ENCODE measurements around the gene HM13.
"Not testable (repeated sequence)": the region's sequence is repeated elsewhere in the genome, so short reads cannot be mapped to it uniquely, and the experiment has no call there.

Gene HM13

DNA sequence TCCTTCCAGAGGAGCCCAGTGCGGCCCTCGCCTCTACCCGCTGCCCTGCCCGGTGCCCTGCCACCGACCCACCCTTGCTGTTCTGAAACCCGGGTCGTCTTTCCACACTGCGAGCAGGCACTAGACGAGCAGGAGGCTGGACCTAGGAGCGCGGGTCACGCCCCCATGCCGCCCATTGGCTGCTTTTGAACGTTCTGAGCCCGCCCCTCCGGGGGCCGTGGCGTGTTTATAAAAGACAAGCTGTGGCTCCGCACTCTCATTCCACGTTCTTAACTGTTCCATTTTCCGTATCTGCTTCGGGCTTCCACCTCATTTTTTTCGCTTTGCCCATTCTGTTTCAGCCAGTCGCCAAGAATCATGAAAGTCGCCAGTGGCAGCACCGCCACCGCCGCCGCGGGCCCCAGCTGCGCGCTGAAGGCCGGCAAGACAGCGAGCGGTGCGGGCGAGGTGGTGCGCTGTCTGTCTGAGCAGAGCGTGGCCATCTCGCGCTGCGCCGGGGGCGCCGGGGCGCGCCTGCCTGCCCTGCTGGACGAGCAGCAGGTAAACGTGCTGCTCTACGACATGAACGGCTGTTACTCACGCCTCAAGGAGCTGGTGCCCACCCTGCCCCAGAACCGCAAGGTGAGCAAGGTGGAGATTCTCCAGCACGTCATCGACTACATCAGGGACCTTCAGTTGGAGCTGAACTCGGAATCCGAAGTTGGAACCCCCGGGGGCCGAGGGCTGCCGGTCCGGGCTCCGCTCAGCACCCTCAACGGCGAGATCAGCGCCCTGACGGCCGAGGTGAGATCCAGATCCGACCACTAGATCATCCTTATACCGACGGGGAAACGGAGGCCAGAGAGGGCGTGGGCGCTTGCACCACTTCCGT is 91.0 kb downstream of the HM13 start, which contains the start of gene ID1:
Gene ID1 (plus strand): TSS at position 259 of the 871 bp plus-strand sequence. CDS start 99 bp downstream, at position 358.
- peak; percentile 23 for FAIRE-seq
- DNase-seq (ENCODE audit: insufficient read length, low spot score) = peak; percentile 95

DNA sequence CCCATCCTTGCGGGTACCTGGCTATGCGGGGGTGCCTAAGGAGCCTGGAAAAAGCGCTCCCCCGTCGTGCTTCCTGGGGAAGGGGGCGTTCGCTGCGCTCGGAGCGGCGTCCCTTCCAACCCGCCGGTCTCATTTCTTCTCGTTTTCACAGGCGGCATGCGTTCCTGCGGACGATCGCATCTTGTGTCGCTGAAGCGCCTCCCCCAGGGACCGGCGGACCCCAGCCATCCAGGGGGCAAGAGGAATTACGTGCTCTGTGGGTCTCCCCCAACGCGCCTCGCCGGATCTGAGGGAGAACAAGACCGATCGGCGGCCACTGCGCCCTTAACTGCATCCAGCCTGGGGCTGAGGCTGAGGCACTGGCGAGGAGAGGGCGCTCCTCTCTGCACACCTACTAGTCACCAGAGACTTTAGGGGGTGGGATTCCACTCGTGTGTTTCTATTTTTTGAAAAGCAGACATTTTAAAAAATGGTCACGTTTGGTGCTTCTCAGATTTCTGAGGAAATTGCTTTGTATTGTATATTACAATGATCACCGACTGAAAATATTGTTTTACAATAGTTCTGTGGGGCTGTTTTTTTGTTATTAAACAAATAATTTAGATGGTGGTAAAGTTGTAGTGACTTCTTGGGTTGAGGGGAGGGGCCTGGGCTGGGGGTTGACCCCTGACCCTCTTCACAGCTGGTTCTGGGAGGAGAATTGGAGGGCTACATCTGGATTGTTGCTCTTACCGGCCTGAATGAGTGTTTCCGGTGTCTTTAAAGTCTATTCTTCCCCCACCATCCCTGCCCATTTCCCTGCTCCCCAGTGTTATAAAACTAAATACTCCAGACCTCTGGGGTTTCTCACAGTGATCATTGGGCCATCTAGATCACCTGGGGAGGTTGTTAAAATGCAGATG is 91.9 kb downstream of the HM13 start:
- no peak for DNase-seq (ENCODE audit: insufficient read length, low spot score)
- FAIRE-seq = no peak

GRCh38 chr20:31606804-31607639 is 92.8 kb downstream of the HM13 start:
- DNase-seq (ENCODE audit: insufficient read length, low spot score) = no peak
- no peak for FAIRE-seq

- DNase-seq (ENCODE audit: insufficient read length, low spot score) (no peak), FAIRE-seq (no peak)
These were observed 93.5 kb downstream of the HM13 start for GRCh38 chr20:31607640-31608250.

- no peak for DNase-seq (ENCODE audit: insufficient read length, low spot score)
- FAIRE-seq = no peak
These were observed 94.2 kb downstream of the HM13 start for GRCh38 chr20:31608251-31608945.

GRCh38 chr20:31612271-31612640 is 98.0 kb downstream of the HM13 start:
- not testable (repeated sequence) for FAIRE-seq; DNase-seq (ENCODE audit: insufficient read length, low spot score)

DNA sequence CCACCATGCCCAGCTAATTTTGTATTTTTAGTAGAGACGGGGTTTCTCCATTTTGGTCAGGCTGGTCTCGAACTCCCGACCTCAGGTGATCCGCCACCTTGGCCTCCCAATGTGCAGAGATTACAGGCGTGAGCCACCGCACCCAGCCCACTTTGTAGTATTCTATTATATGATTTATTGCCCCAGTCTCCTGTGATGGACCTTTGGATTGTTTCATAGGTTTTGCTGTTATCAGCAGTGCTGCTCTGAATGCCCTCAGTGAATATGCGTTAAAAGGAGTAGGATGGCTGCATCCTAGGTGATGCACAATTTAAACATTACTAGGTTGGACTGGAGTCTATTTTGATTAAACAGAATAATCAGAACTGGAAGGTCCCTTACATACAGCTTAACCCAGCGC is 101.2 kb downstream of the HM13 start:
- DNase-seq (ENCODE audit: insufficient read length, low spot score) = no peak
- FAIRE-seq = no peak

- DNase-seq (ENCODE audit: insufficient read length, low spot score) (no peak), FAIRE-seq (no peak)
These were observed 103.3 kb downstream of the HM13 start for GRCh38 chr20:31617432-31618104.
